GF-D8 (cell line): Measurements from ENCODE around the gene EYS.

Source experiments
- DNase-seq: peaks from one replicate; lab custom pipeline; 2025; lab: John Stamatoyannopoulos, UW

Gene EYS

GRCh38 chr6:64231928-64232327 lies 1475.1 kb downstream of the EYS start:
- no peak for DNase-seq

GRCh38 chr6:64230530-64230929 lies 1476.5 kb downstream of the EYS start:
- DNase-seq, result no peak

GRCh38 chr6:64227863-64228262 lies 1479.2 kb downstream of the EYS start:
- no peak for DNase-seq

DNA sequence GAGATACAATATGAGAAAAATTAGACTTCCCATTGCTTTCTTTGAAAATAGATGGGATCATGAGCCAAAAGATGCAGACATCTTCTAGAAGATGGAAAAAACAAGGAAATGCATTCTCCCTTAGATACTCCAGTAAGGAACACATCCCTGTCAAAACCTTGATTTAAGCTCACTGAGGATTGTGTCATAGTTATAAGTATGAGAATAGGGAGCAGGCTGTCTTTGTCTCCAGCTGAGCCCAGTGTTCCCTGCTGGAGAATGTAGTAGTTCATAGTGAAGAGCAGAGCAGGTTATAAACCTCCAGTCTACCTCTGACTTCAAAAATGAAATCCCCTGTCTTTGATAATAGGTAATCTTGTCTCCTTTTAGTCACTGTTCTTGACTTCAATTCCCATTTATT lies 1481.5 kb downstream of the EYS start:
- no peak for DNase-seq

DNA sequence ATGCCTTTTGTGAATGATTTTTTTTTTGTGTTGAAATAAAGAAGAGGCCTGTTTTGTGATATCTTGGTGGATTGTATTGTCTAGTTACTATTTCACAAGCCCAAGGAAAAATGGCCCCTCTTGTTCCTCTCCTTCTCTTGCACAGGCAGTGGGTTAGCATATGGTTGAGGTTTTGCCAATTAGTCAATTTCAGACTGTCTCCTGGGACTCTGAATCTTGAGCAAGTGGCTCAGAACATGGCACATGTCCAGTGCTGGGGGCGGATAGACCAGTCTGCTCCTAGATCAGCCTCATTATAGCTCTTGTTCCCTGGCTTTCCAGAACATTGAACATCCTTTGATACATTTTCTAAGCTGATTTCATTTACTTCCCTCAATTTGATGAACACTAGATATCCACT lies 1482.2 kb downstream of the EYS start:
- no peak for DNase-seq

DNA sequence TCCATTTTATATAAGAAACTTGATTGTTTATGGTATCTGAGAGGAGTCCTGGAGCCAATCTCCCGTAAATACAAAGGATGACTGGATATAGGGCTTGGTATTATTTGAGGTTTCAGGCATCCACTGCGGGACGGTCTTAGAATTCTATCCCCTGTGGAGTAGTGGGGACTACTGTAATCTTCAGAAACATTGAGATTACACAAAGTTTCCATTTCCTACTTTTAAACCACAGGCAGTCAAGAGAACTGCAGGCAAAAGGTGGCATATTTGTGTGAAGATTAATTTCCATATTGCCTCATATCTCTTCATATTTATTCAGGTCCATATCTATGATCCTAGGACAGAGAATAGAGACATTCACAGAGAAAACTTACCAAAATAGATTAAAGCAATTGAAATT lies 1485.2 kb downstream of the EYS start:
- DNase-seq, result no peak

- DNase-seq, result no peak
These were observed 1486.2 kb downstream of the EYS start for GRCh38 chr6:64220801-64221200.

GRCh38 chr6:64217721-64218620 lies 1489.1 kb downstream of the EYS start:
- no peak for DNase-seq

- no peak for DNase-seq
These were observed 1492.7 kb downstream of the EYS start for GRCh38 chr6:64214373-64214772.

DNA sequence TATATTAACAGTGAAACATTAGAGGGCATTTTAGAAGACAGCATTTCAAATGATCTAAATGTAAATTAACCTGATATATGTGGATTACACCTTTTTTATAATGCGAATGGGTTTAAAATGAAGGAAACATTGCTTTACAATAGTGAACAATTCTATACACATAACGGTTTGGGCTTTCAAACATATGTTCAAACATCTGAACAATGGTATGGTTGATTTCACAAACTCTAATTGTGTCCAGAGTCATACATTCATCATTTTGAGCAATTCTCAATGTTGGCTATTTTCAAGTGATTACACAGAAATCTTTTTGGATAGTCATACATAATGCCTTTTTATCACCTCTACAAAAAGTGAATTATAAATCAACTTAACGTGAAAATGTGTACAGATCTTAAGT lies 1493.3 kb downstream of the EYS start:
- no peak for DNase-seq

DNA sequence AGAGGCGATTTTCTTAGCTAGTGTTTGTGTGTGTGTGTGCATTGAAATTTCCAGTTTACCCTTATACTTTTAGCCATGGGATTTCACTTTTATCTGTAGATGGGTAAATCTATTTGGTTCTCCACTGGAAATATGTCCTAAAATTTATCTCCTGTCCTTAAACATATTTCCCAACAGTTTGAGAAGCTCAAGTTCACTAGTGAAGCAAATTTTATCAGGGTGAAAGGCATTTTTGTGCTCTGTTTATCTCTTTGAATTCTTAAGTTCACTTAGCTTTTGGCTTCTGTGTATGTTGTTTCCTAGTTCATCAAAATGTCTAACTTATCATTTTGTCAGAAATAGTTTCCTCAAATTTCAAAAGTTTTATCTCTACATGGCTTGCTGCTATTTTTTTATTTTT lies 1509.8 kb downstream of the EYS start:
- DNase-seq, result no peak

GRCh38 chr6:64186592-64186991 lies 1520.4 kb downstream of the EYS start:
- DNase-seq, result no peak

- DNase-seq, result no peak
These were observed 1521.4 kb downstream of the EYS start for GRCh38 chr6:64185621-64186020.

GRCh38 chr6:64175296-64175695 lies 1531.7 kb downstream of the EYS start:
- DNase-seq, result no peak

GRCh38 chr6:64170316-64170715 lies 1536.7 kb downstream of the EYS start:
- no peak for DNase-seq

DNA sequence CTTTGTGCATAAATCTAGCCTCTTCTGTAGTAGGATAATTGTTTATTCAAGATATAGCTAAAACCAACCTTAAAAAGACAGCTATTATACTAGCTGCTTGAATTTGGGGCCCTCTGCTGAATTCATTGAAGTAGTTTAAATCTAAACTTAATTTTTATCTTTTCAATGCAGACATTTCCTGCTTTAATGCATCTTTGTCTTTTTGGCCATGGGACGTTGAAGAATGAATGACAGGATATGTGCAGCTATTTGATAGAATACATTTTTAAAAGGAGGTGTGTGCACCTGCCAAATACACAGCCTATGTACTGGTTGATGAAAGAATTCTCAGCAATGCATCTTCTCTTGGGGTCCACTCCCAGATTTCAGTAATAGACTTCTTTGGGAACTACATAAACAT lies 1546.5 kb downstream of the EYS start:
- no peak for DNase-seq

GRCh38 chr6:64155063-64155462 lies 1552.0 kb downstream of the EYS start:
- DNase-seq, result no peak

DNA sequence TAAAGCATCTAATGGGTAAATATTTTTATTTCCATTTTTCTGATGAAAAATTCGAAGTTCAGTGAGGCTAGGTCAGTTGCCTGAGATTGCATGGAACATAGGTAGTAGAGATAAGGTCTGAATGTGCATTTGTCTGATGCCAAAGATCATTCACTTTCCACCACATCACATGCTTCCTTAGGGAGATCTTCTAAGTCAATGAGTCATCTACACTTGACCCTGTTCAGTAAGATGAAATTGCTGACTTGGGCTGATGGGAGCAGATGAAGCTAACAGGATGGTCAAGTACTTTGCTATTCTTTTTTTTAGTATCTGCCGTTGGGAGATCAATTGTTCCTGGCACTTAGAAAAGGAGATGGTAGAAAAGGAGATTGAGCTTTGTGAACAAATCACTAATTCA lies 1560.2 kb downstream of the EYS start:
- no peak for DNase-seq

GRCh38 chr6:64146094-64146493 lies 1560.9 kb downstream of the EYS start:
- no peak for DNase-seq

DNA sequence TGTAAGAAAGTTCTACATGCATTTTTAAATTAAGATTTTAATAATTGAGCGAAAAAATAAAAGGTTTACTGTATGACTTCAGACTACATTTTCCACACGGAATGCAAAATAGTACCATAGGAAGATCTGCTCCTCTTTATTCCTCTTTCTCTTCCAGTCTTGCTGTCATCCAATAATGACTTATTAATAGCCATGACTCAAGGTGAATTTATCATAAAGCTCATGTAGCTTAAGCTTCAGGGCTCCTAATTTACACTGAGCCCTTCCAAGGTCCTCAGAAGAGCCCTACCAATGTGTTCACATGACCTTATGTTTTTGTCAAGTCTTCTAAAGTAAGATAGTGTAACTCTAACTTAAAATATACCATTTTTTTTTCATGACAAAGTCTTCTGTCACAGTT lies 1561.4 kb downstream of the EYS start:
- DNase-seq, result no peak

DNA sequence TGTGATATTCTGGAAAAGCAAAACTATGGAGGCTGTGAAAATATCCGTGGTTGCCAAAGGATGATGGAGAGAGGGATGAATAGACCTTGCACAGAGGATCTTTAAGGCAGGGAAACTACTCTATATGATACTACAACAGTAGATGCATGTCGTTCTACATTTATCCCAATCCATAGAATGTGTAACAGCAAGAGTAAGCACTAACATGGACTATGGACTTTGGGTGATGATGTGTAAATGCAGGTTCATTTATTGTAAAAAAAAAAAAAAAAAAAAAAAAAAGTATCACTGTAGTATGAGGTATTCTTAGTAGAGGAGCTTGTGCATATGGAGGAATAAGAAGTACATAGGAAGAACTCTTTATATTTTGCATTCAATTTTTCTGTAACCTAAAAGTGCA lies 1563.9 kb downstream of the EYS start:
- no peak for DNase-seq

- no peak for DNase-seq
These were observed 1565.3 kb downstream of the EYS start for GRCh38 chr6:64141680-64142079.

DNA sequence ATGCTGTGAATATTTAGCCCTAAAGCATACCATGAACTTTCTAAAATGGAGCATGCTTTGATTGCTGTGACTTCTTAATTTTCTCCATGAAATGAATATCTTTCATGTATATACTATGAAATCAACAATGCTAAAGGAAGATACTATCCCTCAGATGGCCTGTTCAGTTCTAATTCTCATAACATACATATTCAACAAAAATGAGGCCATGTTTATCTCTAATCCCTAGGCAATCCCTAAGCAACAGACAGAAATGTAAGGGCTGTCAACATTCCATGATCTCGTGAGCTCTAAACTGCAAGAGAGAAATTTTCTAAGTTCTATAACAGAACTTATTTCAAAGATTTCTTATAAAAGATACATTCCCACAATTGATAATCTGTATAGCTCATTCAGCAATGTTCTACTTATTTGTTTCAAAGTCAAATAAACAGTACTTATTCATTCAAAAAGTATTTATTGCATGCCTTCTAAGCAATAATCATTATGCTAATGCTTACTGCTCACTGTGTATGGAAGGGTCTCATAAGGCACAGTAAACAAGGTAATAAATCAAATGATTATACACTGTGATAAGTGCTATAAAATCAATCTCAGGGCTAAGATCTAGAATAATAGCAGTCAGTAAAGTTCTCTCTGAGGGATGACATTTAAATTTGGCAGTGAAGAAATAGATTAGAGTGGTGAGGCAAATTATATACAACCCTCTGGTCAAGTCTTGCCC lies 1578.6 kb downstream of the EYS start:
- DNase-seq, result no peak
